Lower leg skin (tissue), 4 donors: ENCODE results near the gene CTNND2. TPM values are rescaled to one million over a fixed set of nuclear protein-coding genes. Genes with fewer than 3 reads are reported as not detected.

Source experiments
- DNase-seq, 2 donors: peaks; one replicate each; pipeline ENCODE4 v3.0.0-alpha.2; 2019; ENCODE audit warnings: low spot score in 2 of 2
- H3K4me3 ChIP-seq: fragments of 200-600 bp; sonication (generic); 2 replicates; pipeline ENCODE4 v1.5.1; 2017; ENCODE audit warnings: mild to moderate bottlenecking, low read depth; ENCODE audit not compliant: poor library complexity, severe bottlenecking
- CTCF ChIP-seq, 3 donors: fragments of 450-650 bp; IDR thresholded peaks; one replicate each; pipeline ENCODE4 v1.5.1; 2016; ENCODE audit warnings: antibody characterized with exemption in 3 of 3, mild to moderate bottlenecking in 3 of 3, moderate library complexity in 2 of 3
- POLR2A ChIP-seq, 2 donors: fragments of 450-650 bp; IDR thresholded peaks; one replicate each; pipeline ENCODE4 v1.6.1; 2016 to 2017; ENCODE audit warnings: antibody characterized with exemption in 2 of 2, mild to moderate bottlenecking in 1 of 2, moderate library complexity in 1 of 2
- WGBS, 2 donors: methylation state at CpG; one replicate each; pipeline ENCODE4 v1.1.5; 2018; 5-methylcytosine and 5-hydroxymethylcytosine counted together
- intact Hi-C: fragments of 100-400 bp; cut with DNase I; formaldehyde crosslinking; loops from one replicate; pipeline ENCODE4 v1.15.0; 2023; ENCODE audit warnings: low total_unique reads
- total RNA-seq, 4 donors: library from RNA; depleted of rRNA; stranded (reverse); fragments of >200 nt; gene quantifications; one replicate each; pipeline ENCODE4 v1.1.0, GENCODE V29; 2016

CTNND2 gene
- total RNA-seq, 4 donors from 2014 or later = 0.21 to 2.9 (median 0.55) TPM

GRCh38 chr5:11814373-11814772, 89.9 kb downstream of the CTNND2 start:
- intact Hi-C loops = no loop called here
- no peak for TF ChIP-seq CTCF (IDR thresholded peaks at IDR 0.05)
- TF ChIP-seq POLR2A (IDR thresholded peaks at IDR 0.05) = no peak

GRCh38 chr5:11809407-11809806, 94.8 kb downstream of the CTNND2 start:
- 76 to 80% methylated on average over 3 of the region's 3 CpGs for WGBS, 2 donors
- no peak for DNase-seq
- no peak for TF ChIP-seq CTCF (IDR thresholded peaks at IDR 0.05)
- no peak for TF ChIP-seq POLR2A (IDR thresholded peaks at IDR 0.05)
- intact Hi-C loops = no loop called here
- H3K4me3 ChIP-seq = no peak overlapping the region

More at GRCh38 chr5:11814373-11814772, 89.9 kb downstream of the CTNND2 start:
- no peak overlapping the region for H3K4me3 ChIP-seq
- DNase-seq = no peak
- 58 to 61% methylated on average over 4 of the region's 4 CpGs for WGBS, 2 donors

- 69 to 78% methylated on average over 7 of the region's 7 CpGs for WGBS, 2 donors
- intact Hi-C loops = no loop called here
- no peak for TF ChIP-seq CTCF (IDR thresholded peaks at IDR 0.05)
- TF ChIP-seq POLR2A (IDR thresholded peaks at IDR 0.05) = no peak
- no peak overlapping the region for H3K4me3 ChIP-seq
- DNase-seq = no peak
Measured at GRCh38 chr5:11803436-11803835, 100.8 kb downstream of the CTNND2 start.

- DNase-seq = no peak
- intact Hi-C loops = no loop called here
- no peak overlapping the region for H3K4me3 ChIP-seq
- 71 to 73% methylated on average over 2 of the region's 2 CpGs for WGBS, 2 donors
- TF ChIP-seq CTCF (IDR thresholded peaks at IDR 0.05) = no peak
Measured at GRCh38 chr5:11801061-11801460, 103.2 kb downstream of the CTNND2 start.

- no peak for TF ChIP-seq POLR2A (IDR thresholded peaks at IDR 0.05)
- TF ChIP-seq CTCF (IDR thresholded peaks at IDR 0.05) = no peak
- H3K4me3 ChIP-seq = no peak overlapping the region
- 34 to 40% methylated on average over 4 of the region's 4 CpGs for WGBS, 2 donors
- intact Hi-C loops = no loop called here
- DNase-seq = no peak
Measured at GRCh38 chr5:11797132-11797531, 107.1 kb downstream of the CTNND2 start.

GRCh38 chr5:11793396-11793795, 110.8 kb downstream of the CTNND2 start:
- WGBS, 2 donors = 67 to 90% methylated on average over 1 of the region's 1 CpG
- intact Hi-C loops = no loop called here
- TF ChIP-seq POLR2A (IDR thresholded peaks at IDR 0.05) (no peak), CTCF (IDR thresholded peaks at IDR 0.05) (no peak)
- H3K4me3 ChIP-seq = no peak overlapping the region
- no peak for DNase-seq
